ENCODE results near the gene CPEB4. TPM values are rescaled to one million over a fixed set of nuclear protein-coding genes. Genes with fewer than 3 reads are reported as not detected.

CPEB4 gene
- total RNA-seq, 1 experiment from 2014 or later: 8.7 TPM

DNA sequence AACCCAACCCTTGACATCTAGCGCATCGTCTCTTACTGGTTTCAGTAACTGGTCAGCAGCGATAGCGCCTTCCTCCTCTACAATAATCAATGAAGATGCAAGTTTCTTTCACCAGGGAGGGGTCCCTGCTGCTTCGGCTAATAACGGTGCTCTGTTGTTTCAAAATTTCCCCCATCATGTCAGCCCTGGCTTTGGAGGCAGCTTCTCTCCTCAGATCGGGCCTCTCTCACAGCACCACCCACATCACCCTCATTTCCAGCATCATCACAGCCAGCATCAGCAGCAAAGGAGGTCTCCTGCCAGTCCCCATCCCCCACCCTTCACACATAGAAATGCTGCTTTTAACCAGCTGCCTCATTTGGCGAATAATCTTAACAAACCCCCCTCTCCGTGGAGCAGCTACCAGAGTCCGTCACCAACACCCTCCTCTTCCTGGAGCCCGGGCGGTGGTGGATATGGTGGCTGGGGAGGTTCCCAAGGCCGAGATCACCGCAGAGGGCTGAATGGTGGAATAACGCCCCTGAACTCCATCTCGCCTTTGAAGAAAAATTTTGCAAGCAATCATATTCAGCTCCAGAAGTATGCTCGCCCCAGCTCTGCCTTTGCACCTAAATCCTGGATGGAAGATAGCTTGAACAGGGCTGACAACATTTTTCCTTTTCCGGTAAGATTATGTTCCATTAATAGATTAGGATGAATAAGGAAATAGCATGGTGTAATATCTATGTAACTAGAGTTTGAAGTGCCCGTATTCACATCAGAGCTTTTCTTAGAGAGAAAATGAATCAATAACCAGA lies 2.2 kb downstream of the CPEB4 start:
- Histone ChIP-seq H3K27ac (ENCODE audit: insufficient read length, low read depth, low read length) (no peak overlapping the region), H3K18ac (ENCODE audit: insufficient read length, low read depth, low read length) (no peak overlapping the region), H2BK12ac (ENCODE audit: insufficient read length, low read depth, low read length) (no peak overlapping the region), H2AFZ (ENCODE audit: low read length) (no peak overlapping the region), H3K9me3 (ENCODE audit: control insufficient read depth, low read depth, low read length) (no peaks in the 10 kb centered on the region), H2AK5ac (ENCODE audit: insufficient read length, low read length) (no peak overlapping the region), H3K9ac (ENCODE audit: extremely low read depth, insufficient read length, low read length) (peak overlapping the region; percentile 36), H2BK20ac (ENCODE audit: low read depth, low read length, poor library complexity, severe bottlenecking) (no peak overlapping the region), H2BK5ac (ENCODE audit: insufficient read length, low read length) (no peak overlapping the region), H3K14ac (ENCODE audit: insufficient read depth, low read length) (peak overlapping the region; percentile 17; the same call in 1 of the 2 replicates), H2BK15ac (ENCODE audit: low read depth, low read length) (no peak overlapping the region), H3K27me3 (ENCODE audit: insufficient read depth, low read length) (no peaks in the 10 kb centered on the region), H4K8ac (replicated peaks; ENCODE audit: insufficient read length, low read depth, low read length) (no peak overlapping the region), H3K56ac (ENCODE audit: insufficient read length, low read depth, low read length) (no peak overlapping the region), H3K79me2 (ENCODE audit: insufficient read depth, low read length) (no peaks in the 10 kb centered on the region; the same call in 1 of the 2 replicates), H3K23ac (ENCODE audit: insufficient read length, low read depth, low read length) (no peak overlapping the region), H3K23me2 (ENCODE audit: insufficient read length, low read depth, low read length, poor library complexity, severe bottlenecking) (peaks cover 7% of the 10 kb centered on the region), H3K4me1 (ENCODE audit: insufficient read depth, low read length) (no peaks in the 10 kb centered on the region; the same call in 1 of the 2 replicates), H2BK120ac (ENCODE audit: low read depth, low read length, poor library complexity, severe bottlenecking) (no peak overlapping the region), H4K5ac (ENCODE audit: insufficient read length, low read depth, low read length) (no peak overlapping the region), H3K79me1 (ENCODE audit: insufficient read depth, low read depth, low read length, poor library complexity, severe bottlenecking) (no peaks in the 10 kb centered on the region), H3T11ph (ENCODE audit: low read length) (no peak overlapping the region), H3K4ac (ENCODE audit: low read depth, low read length) (no peak overlapping the region), H4K20me1 (ENCODE audit: control insufficient read depth, insufficient read depth, insufficient read length) (no peaks in the 10 kb centered on the region), H3K4me2 (ENCODE audit: insufficient read depth, insufficient read length, low read length) (peak overlapping the region; percentile 86), H4K91ac (ENCODE audit: insufficient read length, low read depth, low read length) (no peak overlapping the region)
- WGBS (ENCODE audit: extremely low coverage, insufficient read length, low lambda C conversion rate): no CpG with 5 or more reads among the region's 19 CpGs
- Mint-ChIP-seq H3K27ac (peak overlapping the region in 2 of 3 experiments; percentile 43 to 62; a peak in 3 of 7 replicates), H3K36me3 (ENCODE audit: insufficient read depth in 1 of 3, low read depth in 3 of 3) (no peaks in the 10 kb centered on the region), H3K9me3 (no peaks in the 10 kb centered on the region), H3K4me1 (peaks cover 30 to 40% of the 10 kb centered on the region in 2 experiments), H3K27me3 (ENCODE audit: low read depth) (no peaks in the 10 kb centered on the region; the same call in 1 of the 2 replicates), H3K4me3 (peak overlapping the region; percentile 41 to 97)
- DNase-seq: peak; percentile 39
- TF ChIP-seq, protein P1, sequence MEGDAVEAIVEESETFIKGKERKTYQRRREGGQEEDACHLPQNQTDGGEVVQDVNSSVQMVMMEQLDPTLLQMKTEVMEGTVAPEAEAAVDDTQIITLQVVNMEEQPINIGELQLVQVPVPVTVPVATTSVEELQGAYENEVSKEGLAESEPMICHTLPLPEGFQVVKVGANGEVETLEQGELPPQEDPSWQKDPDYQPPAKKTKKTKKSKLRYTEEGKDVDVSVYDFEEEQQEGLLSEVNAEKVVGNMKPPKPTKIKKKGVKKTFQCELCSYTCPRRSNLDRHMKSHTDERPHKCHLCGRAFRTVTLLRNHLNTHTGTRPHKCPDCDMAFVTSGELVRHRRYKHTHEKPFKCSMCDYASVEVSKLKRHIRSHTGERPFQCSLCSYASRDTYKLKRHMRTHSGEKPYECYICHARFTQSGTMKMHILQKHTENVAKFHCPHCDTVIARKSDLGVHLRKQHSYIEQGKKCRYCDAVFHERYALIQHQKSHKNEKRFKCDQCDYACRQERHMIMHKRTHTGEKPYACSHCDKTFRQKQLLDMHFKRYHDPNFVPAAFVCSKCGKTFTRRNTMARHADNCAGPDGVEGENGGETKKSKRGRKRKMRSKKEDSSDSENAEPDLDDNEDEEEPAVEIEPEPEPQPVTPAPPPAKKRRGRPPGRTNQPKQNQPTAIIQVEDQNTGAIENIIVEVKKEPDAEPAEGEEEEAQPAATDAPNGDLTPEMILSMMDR (conservative IDR thresholded peaks at IDR 0.05): no peak

All from H9 (cell line).